LNCaP clone FGC (cell line): ENCODE measurements around the gene CRYBG1.

ENCODE experiments used
- DNase-seq: peaks from one replicate; pipeline ENCODE4 v3.0.0-alpha.2; 2011; ENCODE audit warnings: low read depth
- H3K4me3 ChIP-seq: 2 replicates; pipeline ENCODE4 v1.5.1; 2011; ENCODE audit warnings: mild to moderate bottlenecking, low read depth, low read length, control low read depth
- CTCF ChIP-seq: IDR thresholded peaks from 2 replicates; pipeline ENCODE4 v1.5.1; 2012; ENCODE audit warnings: mild to moderate bottlenecking; ENCODE audit not compliant: control insufficient read depth, insufficient read depth; ENCODE audit errors: extremely low read depth

CRYBG1 gene

GRCh38 chr6:106456756-106457155, 96.2 kb downstream of the CRYBG1 start:
- TF ChIP-seq CTCF, result no peak
- no peak overlapping the region for H3K4me3 ChIP-seq
- no peak for DNase-seq

GRCh38 chr6:106458021-106458986, 97.8 kb downstream of the CRYBG1 start:
- DNase-seq, result no peak
- H3K4me3 ChIP-seq, result no peak overlapping the region
- no peak for TF ChIP-seq CTCF

- H3K4me3 ChIP-seq, result no peak overlapping the region
- TF ChIP-seq CTCF, result no peak
- no peak for DNase-seq
Observed at GRCh38 chr6:106460481-106460880, 100.0 kb downstream of the CRYBG1 start.

GRCh38 chr6:106461084-106461483, 100.6 kb downstream of the CRYBG1 start:
- no peak for DNase-seq
- no peak for TF ChIP-seq CTCF
- H3K4me3 ChIP-seq, result no peak overlapping the region

GRCh38 chr6:106462923-106463557, 102.5 kb downstream of the CRYBG1 start:
- H3K4me3 ChIP-seq, result no peak overlapping the region
- DNase-seq, result no peak
- no peak for TF ChIP-seq CTCF

- TF ChIP-seq CTCF, result no peak
- DNase-seq, result no peak
- no peak overlapping the region for H3K4me3 ChIP-seq
Observed at GRCh38 chr6:106466211-106466610, 105.7 kb downstream of the CRYBG1 start.
